HCT116 (cell line): ENCODE results near the gene MGRN1. TPM values are rescaled to one million over a fixed set of nuclear protein-coding genes. Genes with fewer than 3 reads are reported as not detected.

Experiments used
- ATAC-seq: fragments of 200-7000 bp; cut with Tn5 transposase; 2 replicates; pipeline ENCODE4 v1.9.1; 2020; ENCODE audit warnings: mild to moderate bottlenecking, moderate library complexity
- BruUV-seq: library from RNA; stranded (reverse); fragments of 400-500 nt; replicated peaks from 2 replicates; lab custom pipeline; 2021; lab: Mats Ljungman, UMichigan
- CTCF ChIA-PET: fragments of 300-600 bp; sonication (Branson Sonifier 250); formaldehyde crosslinking; loops from one replicate; lab custom pipeline; 2021; ENCODE audit warnings: antibody characterized with exemption; lab: Charles Lee
- POLR2A ChIA-PET: fragments of 300-600, 350-600 bp; sonication (Branson Sonifier 250); formaldehyde crosslinking; loops from one replicate; lab custom pipeline; 2021; ENCODE audit warnings: antibody characterized with exemption; lab: Charles Lee
- RAD21 ChIA-PET, 2 experiments: fragments of 300-600 bp; sonication (Branson Sonifier 250); formaldehyde crosslinking; loops; one replicate each; lab custom pipeline; 2023; ENCODE audit warnings: low total read pairs in 2 of 2; ENCODE audit not compliant: uncharacterized antibody in 2 of 2, unreplicated experiment in 2 of 2, low non-redundant PET in 1 of 2; lab: Charles Lee
- DNase-seq: peaks from one replicate; pipeline ENCODE4 v3.0.0-alpha.2; 2010; ENCODE audit warnings: low read depth, low spot score
- H2AFZ ChIP-seq: fragments of 200-600 bp; shearing (Covaris generic), sonication (generic); 2 replicates; pipeline ENCODE4 v1.6.1; 2017; ENCODE audit warnings: low read depth, mixed run types, mixed read lengths, antibody characterized with exemption, low read length; ENCODE audit not compliant: poor library complexity, severe bottlenecking
- H3K27ac ChIP-seq: 2 replicates; pipeline ENCODE4 v1.5.1; 2012; ENCODE audit warnings: low read depth, low read length
- H3K27me3 ChIP-seq: fragments of 200-600 bp; sonication (generic); 2 replicates; pipeline ENCODE4 v1.6.1; 2016; ENCODE audit warnings: mixed run types, low read length, mixed read lengths; ENCODE audit not compliant: insufficient read depth
- H3K36me3 ChIP-seq, 2 experiments: fragments of 200-500 bp in 1 of 2; fragments of 200-600 bp in 1 of 2; sonication (Bioruptor generic) in 1 of 2; sonication (generic) in 1 of 2; 2 replicates each; pipeline versions ENCODE4 v1.5.1 to v1.6.1; 2014 to 2016; ENCODE audit warnings: low read length in 2 of 2, inconsistent platforms in 1 of 2, mixed read lengths in 1 of 2, mixed run types in 1 of 2; ENCODE audit not compliant: insufficient read depth in 2 of 2, control insufficient read depth in 1 of 2
- H3K4me1 ChIP-seq, 2 experiments: fragments of 200-600 bp in 1 of 2; sonication (generic) in 1 of 2; 2 replicates each; pipeline versions ENCODE4 v1.5.1 to v1.6.1; 2012 to 2017; ENCODE audit warnings: low read length in 2 of 2, inconsistent platforms in 1 of 2, mild to moderate bottlenecking in 1 of 2, mixed read lengths in 1 of 2, mixed run types in 1 of 2, moderate library complexity in 1 of 2; ENCODE audit not compliant: insufficient read depth in 2 of 2, control insufficient read depth in 1 of 2
- H3K4me2 ChIP-seq: fragments of 200-600 bp; sonication (generic); 2 replicates; pipeline ENCODE4 v1.6.1; 2017; ENCODE audit warnings: mixed run types, low read length, mixed read lengths
- H3K4me3 ChIP-seq, 2 experiments: fragments of 200-600 bp in 1 of 2; sonication (generic) in 1 of 2; replicated peaks in 1 of 2; 2 replicates each; pipeline ENCODE4 v1.5.1; 2011 to 2016; ENCODE audit warnings: low read length in 2 of 2, control low read depth in 1 of 2, low read depth in 1 of 2, mild to moderate bottlenecking in 1 of 2, mixed read lengths in 1 of 2, mixed run types in 1 of 2
- H3K79me2 ChIP-seq: fragments of 200-600 bp; sonication (generic); 2 replicates; pipeline ENCODE4 v1.6.1; 2017; ENCODE audit warnings: mild to moderate bottlenecking, mixed run types, low read length, moderate library complexity, mixed read lengths; ENCODE audit not compliant: insufficient read depth
- H3K9ac ChIP-seq: fragments of 200-600 bp; sonication (generic); 2 replicates; pipeline ENCODE4 v1.6.1; 2016; ENCODE audit warnings: low read length, mixed read lengths
- H3K9me2 ChIP-seq: fragments of 200-600 bp; sonication (generic), shearing (Covaris generic); 2 replicates; pipeline ENCODE4 v1.6.1; 2017; ENCODE audit warnings: mixed run types, mild to moderate bottlenecking, moderate library complexity; ENCODE audit not compliant: insufficient read depth
- H3K9me3 ChIP-seq, 2 experiments: fragments of 200-500 bp in 1 of 2; fragments of 200-600 bp in 1 of 2; sonication (Bioruptor generic) in 1 of 2; sonication (generic) in 1 of 2; 2 replicates each; pipeline ENCODE4 v1.6.1; 2014 to 2017; ENCODE audit warnings: low read length in 2 of 2, mixed read lengths in 2 of 2, inconsistent platforms in 1 of 2, low read depth in 1 of 2, mild to moderate bottlenecking in 1 of 2, mixed run types in 1 of 2, moderate library complexity in 1 of 2; ENCODE audit not compliant: control insufficient read depth in 1 of 2, insufficient read depth in 1 of 2
- H4K20me1 ChIP-seq: fragments of 200-600 bp; sonication (generic), shearing (Covaris generic); 2 replicates; pipeline ENCODE4 v1.6.1; 2017; ENCODE audit warnings: mixed run types, mild to moderate bottlenecking, moderate library complexity; ENCODE audit not compliant: insufficient read depth
- CBX3 ChIP-seq: IDR thresholded peaks from 2 replicates; pipeline ENCODE4 v1.6.1; 2012; ENCODE audit warnings: low read depth
- CEBPB ChIP-seq: IDR thresholded peaks from 2 replicates; pipeline ENCODE4 v1.6.1; 2012; ENCODE audit warnings: low read depth
- JUND ChIP-seq: IDR thresholded peaks from 2 replicates; pipeline ENCODE4 v1.6.1; 2012
- SP1 ChIP-seq: IDR thresholded peaks from 2 replicates; pipeline ENCODE4 v1.6.1; 2012; ENCODE audit warnings: low read depth
- SRF ChIP-seq: IDR thresholded peaks from 2 replicates; pipeline ENCODE4 v1.6.1; 2012; ENCODE audit warnings: low read depth
- ZBTB33 ChIP-seq: IDR thresholded peaks from 2 replicates; pipeline ENCODE4 v1.6.1; 2011; ENCODE audit warnings: mild to moderate bottlenecking, low read length, moderate library complexity; ENCODE audit not compliant: insufficient replicate concordance; ENCODE audit errors: extremely low read depth
- intact Hi-C: fragments of 100-400 bp; cut with micrococcal nuclease; formaldehyde crosslinking; loops from 2 replicates; pipeline ENCODE4 v1.10.0; 2022
- total RNA-seq: library from RNA; stranded (reverse); gene quantifications from one replicate; pipeline ENCODE4 v1.2.1, GENCODE V29; 2021; ENCODE audit not compliant: unreplicated experiment

The MGRN1 gene
- total RNA-seq, 1 experiment from 2014 or later, result 50.6 TPM

GRCh38 chr16:4656221-4656620 lies 31.6 kb downstream of the MGRN1 start:
- ChIA-PET RAD21 (no interaction called here), CTCF (no interaction called here), POLR2A (no interaction called here)
- peaks cover 0 to 15% of the 10 kb centered on the region in 2 experiments; a peak in 2 of 4 replicates for H3K36me3 ChIP-seq
- H3K4me3 ChIP-seq, result no peak overlapping the region
- no peak for TF ChIP-seq JUND
- ATAC-seq (no peak), DNase-seq (no peak)
- no peaks in the 10 kb centered on the region for H3K4me1 ChIP-seq
- no peak overlapping the region for H2AFZ ChIP-seq
- no peaks in the 10 kb centered on the region for H3K9me2 ChIP-seq
- H4K20me1 ChIP-seq, result no peaks in the 10 kb centered on the region
- H3K27me3 ChIP-seq, result no peaks in the 10 kb centered on the region
- BruUV-seq, result no TSS peak
- no peaks in the 10 kb centered on the region for H3K79me2 ChIP-seq
- H3K9ac ChIP-seq, result no peak overlapping the region
- H3K9me3 ChIP-seq, result no peaks in the 10 kb centered on the region
- intact Hi-C loops, result loop anchor here (10.0 kb wide), 1 partner anchor 141 kb away; no protein-coding TSS in a partner anchor
- H3K4me2 ChIP-seq, result no peak overlapping the region
- H3K27ac ChIP-seq, result no peak overlapping the region

- POLR2A ChIA-PET, result no interaction called here
- Histone ChIP-seq H3K9me2 (no peaks in the 10 kb centered on the region), H3K9ac (no peak overlapping the region), H3K27ac (no peak overlapping the region), H3K9me3 (no peaks in the 10 kb centered on the region), H3K4me1 (no peaks in the 10 kb centered on the region), H3K79me2 (no peaks in the 10 kb centered on the region), H3K27me3 (no peaks in the 10 kb centered on the region), H2AFZ (no peak overlapping the region), H3K36me3 (peaks cover 0 to 15% of the 10 kb centered on the region in 2 experiments; a peak in 2 of 4 replicates), H4K20me1 (no peaks in the 10 kb centered on the region), H3K4me3 (no peak overlapping the region), H3K4me2 (no peak overlapping the region)
- no peak for DNase-seq
- RAD21 ChIA-PET, result no interaction called here
- TF ChIP-seq CBX3 (no peak), SP1 (no peak), SRF (no peak), ZBTB33 (no peak), CEBPB (no peak)
- no TSS peak for BruUV-seq
- intact Hi-C loops, result loop anchor here (10.0 kb wide), 1 partner anchor 142 kb away; no protein-coding TSS in a partner anchor
- ATAC-seq, result no peak
- CTCF ChIA-PET, result no interaction called here
Measured at GRCh38 chr16:4656695-4657686, 32.4 kb downstream of the MGRN1 start.
